ENCODE results near the gene IL27RA. TPM values are rescaled to one million over a fixed set of nuclear protein-coding genes. Genes with fewer than 3 reads are reported as not detected.

Gene IL27RA
- total RNA-seq, 1 experiment from 2014 or later: 13.6 TPM

GRCh38 chr19:14061751-14062557, 30.4 kb downstream of the IL27RA start, which contains the start of gene PALM3:
PALM3 (minus strand) TSS chr19:14062076; CDS start chr19:14061980, 96 bp downstream.
- no peaks in the 10 kb centered on the region; the same call in 1 of the 2 replicates for H3K4me1 ChIP-seq (ENCODE audit: insufficient read depth, low read length)
- no peak within 1 kb of the TSS for H2AK5ac ChIP-seq (ENCODE audit: insufficient read length, low read length)
- H3K4me3 Mint-ChIP-seq: no peak within 1 kb of the TSS
- DNase-seq: no peak
- no peak within 1 kb of the TSS for H2BK15ac ChIP-seq (ENCODE audit: low read depth, low read length)
- peaks cover 44% of the 10 kb centered on the region for H3K27me3 Mint-ChIP-seq (ENCODE audit: low read depth)
- no peak within 1 kb of the TSS for H3K56ac ChIP-seq (ENCODE audit: insufficient read length, low read depth, low read length)
- H3K18ac ChIP-seq (ENCODE audit: insufficient read length, low read depth, low read length): no peak within 1 kb of the TSS
- H3K27ac Mint-ChIP-seq: no peak within 1 kb of the TSS; a peak in 1 of 7 replicates
- H3K9ac ChIP-seq (ENCODE audit: extremely low read depth, insufficient read length, low read length): no peak within 1 kb of the TSS
- H3K4me1 Mint-ChIP-seq: peaks cover 6 to 20% of the 10 kb centered on the region in 2 experiments
- no peak within 1 kb of the TSS for H2AFZ ChIP-seq (ENCODE audit: low read length)
- H3K4ac ChIP-seq (ENCODE audit: low read depth, low read length): no peak within 1 kb of the TSS
- H2BK20ac ChIP-seq (ENCODE audit: low read depth, low read length, poor library complexity, severe bottlenecking): no peak within 1 kb of the TSS
- H3K27ac ChIP-seq (ENCODE audit: insufficient read length, low read depth, low read length): no peak within 1 kb of the TSS
- peaks cover 8% of the 10 kb centered on the region for H3K27me3 ChIP-seq (ENCODE audit: insufficient read depth, low read length)
- no peak within 1 kb of the TSS for H2BK5ac ChIP-seq (ENCODE audit: insufficient read length, low read length)
- H4K5ac ChIP-seq (ENCODE audit: insufficient read length, low read depth, low read length): no peak within 1 kb of the TSS
- no peak within 1 kb of the TSS for H4K91ac ChIP-seq (ENCODE audit: insufficient read length, low read depth, low read length)
- no peaks in the 10 kb centered on the region for H3K36me3 Mint-ChIP-seq (ENCODE audit: insufficient read depth in 1 of 3, low read depth in 3 of 3)
- no peak within 1 kb of the TSS for H3K14ac ChIP-seq (ENCODE audit: insufficient read depth, low read length)
- no peaks in the 10 kb centered on the region for H4K20me1 ChIP-seq (ENCODE audit: control insufficient read depth, insufficient read depth, insufficient read length)
- no peaks in the 10 kb centered on the region; a peak in 2 of 5 replicates for H3K9me3 Mint-ChIP-seq
- no peak within 1 kb of the TSS for H2BK120ac ChIP-seq (ENCODE audit: low read depth, low read length, poor library complexity, severe bottlenecking)
- H3K79me2 ChIP-seq (ENCODE audit: insufficient read depth, low read length): no peaks in the 10 kb centered on the region
- H2BK12ac ChIP-seq (ENCODE audit: insufficient read length, low read depth, low read length): no peak within 1 kb of the TSS
- peaks cover 6% of the 10 kb centered on the region for H3K23me2 ChIP-seq (ENCODE audit: insufficient read length, low read depth, low read length, poor library complexity, severe bottlenecking)
- no peak within 1 kb of the TSS for H4K8ac ChIP-seq (replicated peaks; ENCODE audit: insufficient read length, low read depth, low read length)
- H3K4me2 ChIP-seq (ENCODE audit: insufficient read depth, insufficient read length, low read length): no peak within 1 kb of the TSS
- TF ChIP-seq CTCF (conservative IDR thresholded peaks at IDR 0.05): no peak
- WGBS (ENCODE audit: extremely low coverage, insufficient read length, low lambda C conversion rate): no CpG with 5 or more reads among the region's 19 CpGs
- H3T11ph ChIP-seq (ENCODE audit: low read length): no peak within 1 kb of the TSS
- H3K23ac ChIP-seq (ENCODE audit: insufficient read length, low read depth, low read length): no peak within 1 kb of the TSS
- H3K9me3 ChIP-seq (ENCODE audit: control insufficient read depth, low read depth, low read length): no peaks in the 10 kb centered on the region
- no peaks in the 10 kb centered on the region for H3K79me1 ChIP-seq (ENCODE audit: insufficient read depth, low read depth, low read length, poor library complexity, severe bottlenecking)
